ENCODE measurements around the gene NSG2.

The NSG2 gene

GRCh38 chr5:174151599-174152181, 106.2 kb downstream of the NSG2 start:
- DNase-seq (ENCODE audit: low read depth) = no peak

- no peak for DNase-seq (ENCODE audit: low read depth)
These were observed 109.1 kb downstream of the NSG2 start for GRCh38 chr5:174154559-174154958.

DNA sequence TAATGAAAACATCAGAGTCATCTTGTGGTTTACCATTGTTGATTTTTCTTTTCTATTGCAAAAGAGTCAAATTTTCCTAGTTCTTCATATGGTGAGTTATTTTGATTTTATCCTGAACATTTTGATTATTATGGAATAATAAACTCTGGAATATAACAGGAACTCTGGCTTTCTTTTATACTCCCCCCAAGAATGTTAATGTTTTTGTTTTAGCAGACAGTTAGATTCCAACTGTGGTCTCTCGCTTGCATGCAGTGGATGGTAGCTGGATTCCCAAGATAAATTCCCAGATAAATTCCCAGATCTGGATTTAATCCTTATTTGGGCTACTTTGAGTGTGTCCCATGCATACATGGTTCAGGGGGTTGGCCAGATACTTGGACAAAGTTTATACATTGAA, 109.8 kb downstream of the NSG2 start:
- DNase-seq (ENCODE audit: low read depth) = no peak

- no peak for DNase-seq (ENCODE audit: low read depth)
These were observed 110.2 kb downstream of the NSG2 start for GRCh38 chr5:174155706-174156105.

DNA sequence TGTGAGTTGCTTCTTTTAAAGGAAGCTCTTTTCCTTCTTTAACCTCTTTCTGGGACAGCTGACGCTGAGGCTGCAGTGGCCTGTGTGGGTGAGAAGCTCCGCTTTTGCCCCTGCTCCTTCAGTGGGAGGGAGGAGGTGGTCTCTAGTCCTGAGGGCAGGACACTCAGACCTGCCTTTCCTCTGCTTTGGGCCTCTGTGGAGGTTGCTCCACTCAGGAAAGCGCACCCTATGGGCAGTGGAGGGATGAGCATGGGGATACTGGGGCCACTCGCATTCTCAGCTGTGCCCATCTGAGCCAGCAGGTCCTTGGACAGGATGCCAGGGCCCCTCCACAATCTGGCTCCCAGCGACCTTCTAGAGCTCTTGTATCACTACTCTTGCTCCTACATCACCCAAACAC, 111.5 kb downstream of the NSG2 start:
- DNase-seq (ENCODE audit: low read depth) = no peak
